ENCODE data around the gene CCDC6. TPM values are rescaled to one million over a fixed set of nuclear protein-coding genes. Genes with fewer than 3 reads are reported as not detected.
"Not testable (repeated sequence)": the region's sequence is repeated elsewhere in the genome, so short reads cannot be mapped to it uniquely, and the experiment has no call there.

CCDC6 gene
- total and polyA plus RNA-seq, 2 of the 8 experiments (the other 6 are each of a cell fraction or from before 2014, with no cell fraction given), result 42.2 to 74.4 TPM

GRCh38 chr10:59785476-59785875, 120.9 kb downstream of the CCDC6 start:
- H3K9ac ChIP-seq (replicated peaks in 1 of 4; ENCODE audit: extremely low read depth in 1 of 4, low read depth in 3 of 4, low read length in 3 of 4); FAIRE-seq; H3K27ac ChIP-seq (ENCODE audit: low read depth, low read length); H3K4me3 ChIP-seq (ENCODE audit: extremely low read depth in 1 of 4, insufficient read depth in 2 of 4, low read depth in 3 of 4, low read length in 4 of 4); POLR2A ChIA-PET (ENCODE audit: partially characterized antibody); H2BK20ac ChIP-seq (ENCODE audit: low read length); H3K4me2 ChIP-seq (ENCODE audit: insufficient read depth in 1 of 2, low read depth in 2 of 2, low read length in 2 of 2); H3K9me3 ChIP-seq (ENCODE audit: insufficient read depth in 2 of 2, low read depth in 1 of 2, low read length in 1 of 2); H3K4ac ChIP-seq (replicated peaks; ENCODE audit: insufficient read length, low read depth, low read length); H3K36me3 ChIP-seq (ENCODE audit: control insufficient read depth in 2 of 4, insufficient read depth in 4 of 4, low read length in 3 of 4); H2AK5ac ChIP-seq (ENCODE audit: low read depth, low read length); H2BK15ac ChIP-seq (ENCODE audit: low read length); H3K27me3 ChIP-seq (replicated peaks in 1 of 4; ENCODE audit: control insufficient read depth in 3 of 4, extremely low read depth in 1 of 4, insufficient read depth in 3 of 4, low read length in 3 of 4); H2BK12ac ChIP-seq (ENCODE audit: low read depth, low read length); H4K5ac ChIP-seq (ENCODE audit: insufficient read length, low read depth, low read length); H3K79me2 ChIP-seq (ENCODE audit: control insufficient read depth in 1 of 2, insufficient read depth in 2 of 2, low read length in 2 of 2); H4K91ac ChIP-seq (replicated peaks; ENCODE audit: insufficient read length, low read length); H3K79me1 ChIP-seq (ENCODE audit: low read depth, low read length); DNase-seq (ENCODE audit: low read depth in 1 of 2, low spot score in 2 of 2); H2BK120ac ChIP-seq (replicated peaks; ENCODE audit: low read depth, low read length); H3K23ac ChIP-seq (ENCODE audit: insufficient read length); H3K18ac ChIP-seq (ENCODE audit: extremely low read depth, low read length); H3K23me2 ChIP-seq (ENCODE audit: low read depth, low read length); H3K14ac ChIP-seq (ENCODE audit: insufficient read length); H2AFZ ChIP-seq (ENCODE audit: low read length); H4K8ac ChIP-seq (ENCODE audit: extremely low read depth, insufficient read depth, low read length); H3K56ac ChIP-seq (replicated peaks; ENCODE audit: insufficient read length, low read depth, low read length); H3K4me1 ChIP-seq (replicated peaks in 1 of 4; ENCODE audit: control insufficient read depth in 3 of 4, insufficient read depth in 4 of 4, low read length in 3 of 4); H2BK5ac ChIP-seq (ENCODE audit: low read depth, low read length); H4K20me1 ChIP-seq (replicated peaks in 1 of 2; ENCODE audit: control insufficient read depth in 1 of 2, insufficient read depth in 2 of 2, low read length in 2 of 2): not testable (repeated sequence)
- 81% methylated on average over 2 of the region's 3 CpGs; no CpG with 5 or more reads in 1 of the 2 experiments for WGBS, 2 experiments (ENCODE audit: extremely low coverage in 1 of 2, insufficient coverage in 1 of 2, insufficient read length in 1 of 2, insufficient replicate concordance in 2 of 2, low coverage in 1 of 2, low lambda C conversion rate in 2 of 2, missing lambda C conversion rate in 1 of 2)
- CTCF ChIA-PET (ENCODE audit: partially characterized antibody), result interaction anchor here (1.5 kb wide), 1 partner anchor 70 kb away, joined by 3 read pairs; no protein-coding TSS in a partner anchor

Measured in H1 (cell line).